ENCODE results near the gene PFDN2.

The PFDN2 gene, protein sequence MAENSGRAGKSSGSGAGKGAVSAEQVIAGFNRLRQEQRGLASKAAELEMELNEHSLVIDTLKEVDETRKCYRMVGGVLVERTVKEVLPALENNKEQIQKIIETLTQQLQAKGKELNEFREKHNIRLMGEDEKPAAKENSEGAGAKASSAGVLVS

DNA sequence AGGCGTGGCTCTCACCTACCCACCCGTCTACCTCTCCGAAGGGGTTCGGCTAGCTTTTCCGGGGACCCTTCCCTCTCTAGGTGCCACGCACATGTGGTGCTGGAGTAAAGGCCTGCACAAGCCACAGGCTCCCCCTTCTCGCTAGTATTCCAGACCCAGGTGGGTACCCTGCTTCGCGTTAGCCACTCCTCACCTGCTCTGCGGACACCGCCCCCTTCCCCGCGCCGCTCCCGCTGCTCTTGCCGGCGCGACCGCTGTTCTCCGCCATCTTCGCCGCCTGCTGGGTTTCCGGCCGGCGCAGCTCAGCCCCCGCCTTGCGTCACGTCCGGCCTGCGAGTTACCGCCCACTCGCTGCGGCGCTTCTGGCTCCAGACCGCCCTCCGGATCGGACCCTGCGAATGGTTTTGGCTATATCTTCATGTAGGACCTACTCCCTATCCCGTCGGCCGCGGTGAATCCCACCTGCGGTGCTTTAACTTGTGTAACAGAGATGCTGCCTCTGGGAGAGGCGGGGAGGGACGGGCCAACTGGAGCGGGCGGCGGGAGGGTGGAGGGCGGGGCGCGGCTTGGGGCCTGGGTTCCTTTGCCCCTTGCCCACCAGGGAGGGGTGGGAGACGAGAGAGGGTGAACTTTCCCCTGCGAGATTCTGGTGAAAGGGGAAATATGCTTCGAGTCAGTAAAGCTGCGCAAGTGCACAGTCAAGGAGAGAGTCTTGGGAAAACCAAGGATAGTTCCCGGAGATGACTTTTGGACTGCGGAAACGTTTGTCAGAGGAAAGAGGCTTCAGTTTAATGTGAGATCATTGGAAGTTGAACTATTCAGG, at the start of gene PFDN2, which contains the start of gene NIT1:
TSS of gene PFDN2 (minus strand) at position 279 of the 823 bp plus-strand sequence. CDS start at position 268, 11 bp downstream.
TSS of gene NIT1 (plus strand) at position 347 of the 823 bp plus-strand sequence. CDS start at position 419, 72 bp downstream.
- peak; percentile 55 for DNase-seq

DNA sequence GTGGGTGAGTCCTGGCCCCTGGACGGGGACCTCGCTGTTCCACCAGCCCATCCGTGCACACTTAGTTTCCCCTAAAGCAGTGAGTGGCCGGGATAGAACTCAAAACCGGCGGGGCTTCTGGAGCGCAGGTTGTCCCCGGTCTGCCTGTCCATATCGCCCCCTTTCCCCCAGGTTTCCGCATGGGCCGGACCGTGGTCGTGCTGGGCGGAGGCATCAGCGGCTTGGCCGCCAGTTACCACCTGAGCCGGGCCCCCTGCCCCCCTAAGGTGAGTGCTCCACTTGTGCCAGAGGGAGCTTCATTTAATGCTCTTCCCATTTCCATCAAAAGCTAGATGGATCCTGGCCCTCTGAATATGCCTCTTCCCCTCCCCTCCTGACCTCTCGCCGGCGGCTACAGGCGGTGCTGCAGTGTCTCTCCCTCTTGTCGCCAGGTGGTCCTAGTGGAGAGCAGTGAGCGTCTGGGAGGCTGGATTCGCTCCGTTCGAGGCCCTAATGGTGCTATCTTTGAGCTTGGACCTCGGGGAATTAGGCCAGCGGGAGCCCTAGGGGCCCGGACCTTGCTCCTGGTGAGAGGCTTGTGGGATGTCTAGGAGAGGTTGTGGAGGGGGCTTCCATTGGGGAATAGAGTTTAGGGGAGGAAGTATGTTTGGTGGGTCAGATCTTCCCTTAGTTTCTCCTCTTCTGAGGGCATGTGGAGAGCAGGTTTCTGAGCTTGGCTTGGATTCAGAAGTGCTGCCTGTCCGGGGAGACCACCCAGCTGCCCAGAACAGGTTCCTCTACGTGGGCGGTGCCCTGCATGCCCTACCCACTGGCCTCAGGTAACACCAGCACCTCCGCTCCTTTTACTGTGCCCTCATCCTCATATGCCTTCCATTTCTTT, 49.1 kb upstream of the PFDN2 start:
- DNase-seq = no peak

DNA sequence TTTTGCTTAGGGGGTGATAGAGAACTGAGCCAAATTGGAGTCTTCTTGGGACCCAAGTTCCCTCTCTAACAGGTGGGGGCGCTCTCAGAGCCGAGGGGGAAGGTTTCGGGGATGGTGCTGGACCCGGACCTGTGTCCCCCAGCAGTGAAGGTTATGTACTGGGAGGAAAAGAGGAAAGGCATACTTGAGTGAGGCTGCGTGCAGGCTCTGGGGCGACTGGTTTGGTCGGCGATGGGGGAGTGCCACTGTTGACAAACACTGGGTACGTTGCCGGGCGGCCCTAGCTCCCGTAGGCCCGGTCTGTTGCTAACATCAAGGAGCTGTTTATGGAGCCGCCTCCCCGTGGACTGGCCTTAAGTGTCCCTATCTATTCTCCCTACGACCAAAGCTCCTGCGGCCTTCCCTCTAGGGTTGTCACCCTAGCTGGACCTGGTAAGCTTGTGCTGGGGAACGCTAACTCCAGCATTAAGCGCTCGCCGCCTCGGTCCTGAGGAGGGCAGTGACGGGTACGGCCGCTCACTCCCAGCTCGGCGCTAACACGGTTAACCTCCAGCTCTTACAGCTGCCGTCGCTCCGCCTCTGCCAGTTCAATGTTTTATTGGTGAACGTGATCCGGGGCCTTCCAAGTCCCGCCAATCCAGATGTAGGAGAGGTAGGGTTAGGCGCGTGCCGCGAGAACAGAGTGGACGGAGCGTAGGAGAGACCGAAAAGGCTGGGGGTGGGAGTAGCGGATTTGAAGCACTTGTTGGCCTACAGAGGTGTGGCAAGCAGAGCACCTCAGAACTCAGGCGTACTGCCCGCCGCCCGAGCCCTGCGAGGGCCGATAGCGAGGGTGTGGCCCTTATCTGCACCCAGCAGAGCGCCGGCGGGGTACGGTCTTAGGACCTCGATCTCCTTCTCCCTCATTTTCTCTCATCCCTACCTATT, 48.2 kb upstream of the PFDN2 start, which contains the start of gene PPOX:
TSS of gene PPOX (plus strand) at position 685 of the 927 bp plus-strand sequence. CDS start 422 bp downstream, outside the sequence.
- DNase-seq = peak; percentile 90

DNA sequence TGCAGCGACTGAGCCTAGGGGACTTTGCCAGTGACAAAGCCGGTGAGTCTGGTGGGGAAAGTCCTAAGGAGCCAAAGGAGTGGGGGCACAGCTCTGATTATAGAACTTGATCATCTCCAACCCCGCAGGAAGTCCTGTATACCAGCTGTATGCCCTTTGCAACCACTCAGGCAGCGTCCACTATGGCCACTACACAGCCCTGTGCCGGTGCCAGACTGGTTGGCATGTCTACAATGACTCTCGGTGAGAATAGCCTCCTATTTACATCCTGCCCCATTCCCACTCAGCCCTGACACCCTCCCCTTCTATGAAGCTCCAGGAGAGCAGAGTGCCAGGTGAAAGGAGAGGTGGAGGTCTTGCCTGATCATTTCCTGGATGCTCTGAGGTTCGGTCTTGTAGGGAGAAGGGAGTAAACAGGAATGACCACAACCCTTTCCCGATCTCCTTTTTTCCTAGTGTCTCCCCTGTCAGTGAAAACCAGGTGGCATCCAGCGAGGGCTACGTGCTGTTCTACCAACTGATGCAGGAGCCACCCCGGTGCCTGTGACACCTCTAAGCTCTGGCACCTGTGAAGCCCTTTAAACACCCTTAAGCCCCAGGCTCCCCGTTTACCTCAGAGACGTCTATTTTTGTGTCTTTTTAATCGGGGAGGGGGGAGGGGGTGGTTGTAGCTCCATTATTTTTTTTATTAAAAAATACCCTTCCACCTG, 47.2 kb upstream of the PFDN2 start:
- no peak for DNase-seq

DNA sequence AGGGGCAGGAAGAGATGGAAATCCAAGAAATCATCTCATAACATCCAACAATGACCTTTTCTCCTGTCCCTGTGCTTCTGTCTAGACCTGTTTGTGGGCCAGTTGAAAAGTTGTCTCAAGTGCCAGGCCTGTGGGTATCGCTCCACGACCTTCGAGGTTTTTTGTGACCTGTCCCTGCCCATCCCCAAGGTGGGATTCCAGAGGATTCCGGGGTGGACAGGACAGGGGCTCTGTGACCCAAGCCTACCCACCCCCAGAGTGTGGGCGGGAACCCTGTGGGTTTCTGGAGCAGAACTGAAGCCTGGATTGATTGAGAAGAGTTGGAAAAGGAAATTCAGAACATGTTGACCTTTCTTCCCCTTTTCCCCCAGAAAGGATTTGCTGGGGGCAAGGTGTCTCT, 46.0 kb upstream of the PFDN2 start:
- no peak for DNase-seq

DNA sequence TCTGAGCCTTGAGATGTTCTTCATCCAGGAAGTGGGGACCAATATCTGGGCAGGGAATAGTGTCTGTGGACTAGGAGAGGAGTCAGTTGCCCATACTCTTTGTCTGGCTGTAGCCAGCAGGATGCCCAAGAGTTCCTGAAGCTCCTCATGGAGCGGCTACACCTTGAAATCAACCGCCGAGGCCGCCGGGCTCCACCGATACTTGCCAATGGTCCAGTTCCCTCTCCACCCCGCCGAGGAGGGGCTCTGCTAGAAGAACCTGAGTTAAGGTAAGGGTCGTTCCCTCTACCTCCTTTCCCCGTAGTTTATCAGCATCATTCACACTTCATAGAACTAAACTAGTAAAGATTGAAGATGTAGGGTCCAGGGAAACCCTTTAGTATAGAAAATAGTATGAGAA, 45.0 kb upstream of the PFDN2 start:
- DNase-seq = no peak

DNA sequence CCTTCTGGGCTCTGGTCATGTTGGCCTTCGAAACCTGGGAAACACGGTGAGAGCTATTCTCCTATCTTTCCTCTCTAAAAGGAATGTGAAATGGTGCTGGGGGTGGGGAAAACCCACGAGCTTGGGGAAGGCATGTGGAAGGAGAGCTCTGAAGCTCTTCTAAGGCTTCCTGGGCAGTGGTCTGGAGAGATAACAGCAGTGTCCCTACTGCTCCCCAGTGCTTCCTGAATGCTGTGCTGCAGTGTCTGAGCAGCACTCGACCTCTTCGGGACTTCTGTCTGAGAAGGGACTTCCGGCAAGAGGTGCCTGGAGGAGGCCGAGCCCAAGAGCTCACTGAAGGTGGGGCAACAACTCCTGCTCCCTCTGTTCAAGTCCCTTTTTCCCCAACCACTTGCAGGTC, 44.2 kb upstream of the PFDN2 start:
- DNase-seq = no peak

DNA sequence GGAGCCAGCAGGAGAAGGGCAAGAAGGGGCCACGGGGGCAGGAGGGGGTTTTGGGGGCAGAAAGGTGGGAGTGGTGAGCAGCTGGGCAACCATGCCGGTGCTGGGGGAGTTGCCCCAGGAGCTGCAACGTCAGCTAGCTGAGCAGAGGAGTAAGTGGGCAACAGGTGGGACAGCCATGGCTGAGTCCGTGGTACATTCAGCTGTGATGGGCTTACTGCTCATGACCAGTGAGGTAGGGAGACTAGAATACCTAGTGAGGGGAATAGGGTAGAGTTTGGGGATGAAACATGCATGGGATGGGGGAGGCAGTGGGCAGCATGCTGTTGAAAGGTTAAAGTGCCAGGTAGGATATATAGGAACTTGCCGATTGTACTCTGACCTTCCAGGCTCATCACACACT, 43.8 kb upstream of the PFDN2 start:
- DNase-seq = no peak

DNA sequence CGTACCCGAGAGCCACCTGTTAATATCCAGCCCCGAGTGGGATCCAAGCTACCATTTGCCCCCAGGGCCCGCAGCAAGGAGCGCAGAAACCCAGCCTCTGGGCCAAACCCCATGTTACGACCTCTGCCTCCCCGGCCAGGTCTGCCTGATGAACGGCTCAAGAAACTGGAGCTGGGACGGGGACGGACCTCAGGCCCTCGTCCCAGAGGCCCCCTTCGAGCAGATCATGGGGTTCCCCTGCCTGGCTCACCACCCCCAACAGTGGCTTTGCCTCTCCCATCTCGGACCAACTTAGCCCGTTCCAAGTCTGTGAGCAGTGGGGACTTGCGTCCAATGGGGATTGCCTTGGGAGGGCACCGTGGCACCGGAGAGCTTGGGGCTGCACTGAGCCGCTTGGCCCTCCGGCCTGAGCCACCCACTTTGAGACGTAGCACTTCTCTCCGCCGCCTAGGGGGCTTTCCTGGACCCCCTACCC, 42.9 kb upstream of the PFDN2 start:
- DNase-seq = no peak

DNA sequence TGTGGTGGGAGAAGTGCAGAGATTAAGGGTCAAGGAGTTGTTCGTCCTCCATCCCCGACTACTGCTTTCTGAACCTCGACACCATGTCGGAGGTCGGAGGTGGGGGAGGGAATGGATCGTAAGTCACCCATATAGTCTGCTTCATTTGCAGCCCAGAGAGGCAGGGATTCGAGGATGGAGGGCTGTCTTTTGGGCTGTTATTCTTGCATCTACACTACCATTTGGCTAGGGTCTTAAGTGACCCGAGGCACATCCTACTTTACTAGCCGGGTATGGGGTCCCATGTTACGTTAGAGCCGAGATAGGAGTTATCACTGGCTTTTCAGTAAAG, 42.0 kb upstream of the PFDN2 start:
- DNase-seq = no peak

DNA sequence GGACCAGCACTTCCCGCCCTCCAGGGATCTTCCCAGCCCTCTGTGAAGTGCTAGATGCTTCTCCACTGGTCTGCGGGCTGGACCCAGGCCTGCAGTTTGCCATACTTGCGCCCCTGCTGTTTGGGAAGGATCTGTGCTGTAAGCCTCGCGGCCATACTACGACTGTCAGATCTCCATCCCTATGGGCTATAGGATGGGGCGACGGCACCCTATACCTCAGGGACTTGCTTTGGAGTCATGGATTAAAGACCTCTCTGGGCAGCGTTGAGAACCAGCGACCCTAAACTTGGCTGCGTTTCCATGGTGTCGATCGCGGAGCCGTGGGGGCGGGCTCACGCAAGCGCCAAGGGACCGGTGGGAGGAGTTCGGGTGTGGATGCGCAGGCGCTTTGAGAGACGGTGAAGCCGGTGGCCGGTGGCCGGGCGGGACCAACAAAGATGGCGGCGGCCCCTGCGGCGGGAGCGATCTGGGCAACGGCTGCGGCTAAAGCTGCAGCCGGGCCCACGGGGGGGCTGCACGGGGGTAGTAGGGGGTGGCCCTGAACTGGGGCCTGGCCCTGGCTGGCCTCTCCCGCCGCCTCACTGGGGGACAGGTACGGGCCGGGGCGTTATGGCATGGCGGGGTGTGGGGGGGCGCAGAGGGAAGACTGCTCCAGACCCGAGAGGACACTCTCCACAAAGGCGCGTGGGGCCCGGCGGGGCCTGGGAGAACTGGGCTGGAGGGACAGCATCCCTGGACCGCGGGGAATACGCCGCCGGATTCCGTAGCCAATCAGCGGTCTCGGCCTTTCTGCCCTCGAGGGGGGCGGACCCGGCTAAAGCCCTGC, 41.5 kb upstream of the PFDN2 start, which contains the start of gene USP21:
TSS of gene USP21 (plus strand) at position 414 of the 826 bp plus-strand sequence. CDS start 1,141 bp downstream, outside the sequence.
- peak; percentile 85 for DNase-seq

DNA sequence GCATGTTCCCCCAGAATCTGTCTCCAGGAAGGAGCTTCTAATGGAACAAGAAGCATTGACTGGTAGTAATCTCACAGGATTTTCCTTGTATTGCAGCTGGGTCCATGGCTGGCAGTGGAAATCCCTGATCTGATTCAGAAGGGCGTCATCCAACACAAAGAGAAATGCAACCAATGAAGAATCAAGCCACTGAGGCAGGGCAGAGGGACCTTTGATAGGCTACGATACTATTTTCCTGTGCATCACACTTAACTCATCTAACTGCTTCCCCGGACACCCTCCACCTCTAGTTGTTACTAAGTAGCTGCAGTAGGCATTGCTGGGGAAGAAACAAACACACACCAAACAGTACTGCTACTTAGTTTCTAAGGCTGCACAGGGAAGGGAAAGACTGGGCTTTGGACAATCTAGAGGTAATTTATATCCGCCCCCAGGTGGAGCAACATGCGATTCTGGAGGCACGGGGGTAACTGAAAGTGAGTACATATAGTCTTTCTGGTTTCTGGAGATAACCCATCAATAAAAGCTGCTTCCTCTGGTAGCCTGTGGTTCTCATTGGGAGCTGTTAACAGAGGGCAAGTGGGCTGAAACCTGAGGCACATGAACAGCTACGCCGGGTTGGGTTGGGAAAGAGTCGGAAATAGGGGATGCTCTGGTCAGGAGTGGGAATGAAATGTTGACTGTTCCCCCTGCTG, 40.6 kb upstream of the PFDN2 start:
- no peak for DNase-seq

DNA sequence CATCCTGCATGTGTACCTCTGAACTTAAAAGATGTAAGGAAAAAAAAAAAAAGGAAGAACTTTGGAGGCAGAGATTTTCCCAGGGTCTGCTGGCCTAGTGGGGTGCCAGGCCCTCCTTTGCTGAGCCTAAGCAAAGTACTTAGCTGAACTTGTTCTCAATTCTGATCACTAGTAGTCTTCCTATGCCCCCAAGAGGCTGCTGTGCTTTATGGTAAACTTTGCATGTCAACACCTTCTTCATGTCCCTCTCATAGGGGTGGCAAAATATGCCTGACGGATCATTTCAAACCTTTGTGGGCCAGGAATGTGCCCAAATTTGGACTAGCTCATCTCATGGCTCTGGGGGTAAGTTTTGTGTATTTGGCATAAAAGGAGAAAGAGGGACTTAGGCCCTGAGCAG, 40.0 kb upstream of the PFDN2 start:
- DNase-seq = no peak

DNA sequence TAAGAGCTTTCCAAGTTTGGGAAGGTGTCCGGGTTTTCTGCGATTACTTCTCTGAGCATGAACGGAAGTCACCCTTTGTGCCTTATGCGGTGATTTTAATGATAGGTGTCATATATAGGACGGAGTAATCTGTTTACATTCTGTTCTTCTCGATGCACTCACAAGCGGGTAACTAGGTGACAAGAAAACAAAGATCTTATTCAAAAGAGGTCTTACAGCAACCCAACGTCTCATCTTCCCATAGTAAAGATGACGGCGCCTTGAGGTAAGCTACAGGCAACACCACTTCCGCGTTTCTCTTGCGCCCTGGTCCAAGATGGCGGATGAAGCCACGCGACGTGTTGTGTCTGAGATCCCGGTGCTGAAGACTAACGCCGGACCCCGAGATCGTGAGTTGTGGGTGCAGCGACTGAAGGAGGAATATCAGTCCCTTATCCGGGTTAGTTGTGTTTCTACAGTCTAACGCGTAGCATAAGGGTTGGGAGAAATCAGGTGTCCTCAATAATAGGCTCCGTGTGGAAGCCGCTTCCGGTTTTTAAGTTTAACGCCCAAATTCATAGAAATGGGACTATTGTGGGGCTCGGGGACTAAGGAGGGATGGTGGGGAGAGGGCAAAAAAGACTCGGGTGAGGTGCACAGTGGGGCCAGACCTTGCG, 36.0 kb upstream of the PFDN2 start, which contains the start of gene UFC1:
TSS of gene UFC1 (plus strand) at position 297 of the 656 bp plus-strand sequence. CDS start at position 317, 20 bp downstream.
- peak; percentile 87 for DNase-seq

DNA sequence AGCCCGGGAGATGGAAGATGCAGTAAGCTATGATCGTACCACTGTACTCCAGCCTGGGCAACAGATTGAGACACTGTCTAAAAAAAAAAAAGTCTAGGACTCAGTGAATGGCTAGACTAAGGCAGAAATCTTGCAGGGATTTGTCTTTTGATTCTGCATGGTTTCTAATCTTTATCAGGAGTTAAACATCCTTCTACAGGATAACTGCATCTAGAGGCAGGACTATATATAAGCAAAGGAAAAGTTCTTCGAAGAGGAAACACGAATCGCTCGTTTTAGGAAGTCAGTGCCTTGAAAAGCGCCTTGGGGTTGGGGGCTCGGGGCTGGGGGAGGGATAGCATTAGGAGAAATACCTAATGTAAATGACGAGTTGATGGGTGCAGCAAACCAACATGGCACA, 35.3 kb upstream of the PFDN2 start:
- DNase-seq = no peak

DNA sequence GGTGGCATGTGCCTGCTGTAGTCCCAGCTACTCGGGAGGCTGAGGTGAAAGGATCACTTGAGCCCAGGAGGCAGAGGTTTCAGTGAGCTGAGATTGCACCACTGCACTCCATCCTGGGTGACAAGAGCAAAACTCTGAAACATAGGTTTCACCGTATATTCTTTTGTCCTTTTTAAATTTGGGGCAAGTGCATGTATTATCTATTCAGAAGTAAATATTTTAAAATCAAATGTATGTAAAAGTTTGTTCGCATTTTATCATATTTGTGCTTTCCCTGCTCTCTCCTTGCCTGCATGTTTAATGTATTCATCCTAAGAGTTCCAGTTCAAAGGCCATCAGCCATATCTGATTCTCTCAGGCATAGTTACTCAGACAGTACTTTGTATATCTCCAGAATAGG, 28.0 kb upstream of the PFDN2 start:
- DNase-seq = no peak

DNA sequence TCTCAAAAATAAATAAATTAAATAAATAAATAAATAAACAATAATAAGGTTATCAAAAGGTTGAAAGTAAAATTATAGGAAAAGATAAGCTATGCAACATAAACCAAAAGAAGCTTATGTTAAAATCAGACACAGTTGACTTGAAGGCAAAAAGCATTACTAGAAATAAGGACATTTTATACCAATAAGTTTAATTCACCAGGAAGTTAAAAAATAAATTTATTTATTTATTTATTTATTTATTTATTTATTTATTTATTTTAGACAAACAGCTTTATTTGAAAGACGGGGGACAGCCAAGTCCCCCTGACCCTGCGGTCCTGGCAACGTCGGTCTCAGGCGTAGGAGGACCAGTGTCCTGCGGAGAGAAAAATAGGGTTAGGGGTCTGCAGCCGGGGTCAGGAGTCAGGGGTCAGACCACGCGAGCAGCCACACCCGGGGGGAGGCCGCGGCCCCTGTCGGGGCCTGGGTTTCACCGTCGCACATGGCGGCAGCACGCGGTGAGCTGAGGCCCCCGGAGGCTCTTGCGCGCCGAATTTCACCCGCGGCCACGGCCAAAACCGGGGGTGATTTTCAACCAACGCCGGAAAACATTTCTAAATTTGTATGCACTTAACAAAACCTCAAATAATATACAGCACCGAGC, 23.0 kb upstream of the PFDN2 start:
- no peak for DNase-seq

DNA sequence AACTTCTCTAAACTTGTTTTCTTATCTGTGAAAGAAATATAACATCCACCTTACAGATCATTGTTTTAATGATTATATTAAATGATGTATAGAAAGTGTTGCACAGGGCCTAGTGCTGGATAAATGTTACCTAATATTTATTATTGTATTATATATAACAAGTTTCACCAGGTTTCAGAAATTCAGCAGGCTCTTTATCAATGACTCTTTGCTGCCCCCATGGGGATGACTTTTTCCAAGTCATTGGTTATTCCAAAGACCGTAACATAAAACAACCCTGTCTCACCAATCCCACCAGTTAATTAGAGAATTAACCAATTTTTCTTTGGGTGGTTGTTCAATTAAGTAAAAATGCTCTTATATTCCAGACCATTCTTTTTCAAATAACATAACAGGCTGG, 21.9 kb upstream of the PFDN2 start:
- DNase-seq = peak; percentile 17

DNA sequence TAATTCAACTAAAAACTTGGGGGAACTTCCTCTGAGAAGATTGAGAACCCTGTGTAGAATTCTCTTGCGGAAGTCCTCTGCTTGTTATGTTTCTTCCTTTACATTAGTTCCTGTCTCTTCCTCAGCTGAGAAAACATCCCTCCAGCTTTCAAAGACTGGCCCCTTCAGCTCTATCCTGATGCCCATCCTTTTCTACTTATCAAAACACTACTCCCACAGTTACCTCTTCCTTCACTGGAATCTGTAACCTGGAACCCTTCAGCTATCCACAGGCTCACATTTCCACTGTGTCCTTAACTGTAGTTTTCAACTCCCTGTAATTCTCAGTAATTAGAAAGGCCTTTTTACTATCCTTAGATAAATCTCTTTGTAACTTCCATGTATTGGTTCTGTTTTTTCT, 20.6 kb upstream of the PFDN2 start:
- DNase-seq = no peak

Measured in NCI-H1436 (cell line).